HG03575 (cell line): ENCODE measurements around the gene AIG1.
"Not testable (repeated sequence)": the region's sequence is repeated elsewhere in the genome, so short reads cannot be mapped to it uniquely, and the experiment has no call there.

Source experiments
- ATAC-seq: cut with Tn5 transposase; IDR thresholded peaks from one replicate; pipeline ENCODE4 v1.9.1; 2021; ENCODE audit not compliant: unreplicated experiment, insufficient number of reproducible peaks, low FRiP score; ENCODE audit errors: extremely low read depth

AIG1 gene

GRCh38 chr6:143053856-143054255, 6.8 kb upstream of the AIG1 start:
- ATAC-seq = no peak

GRCh38 chr6:143054329-143054728, 6.4 kb upstream of the AIG1 start:
- ATAC-seq = no peak

- no peak for ATAC-seq
These were observed 5.5 kb upstream of the AIG1 start for GRCh38 chr6:143055213-143055612.

GRCh38 chr6:143055891-143056290, 4.8 kb upstream of the AIG1 start:
- no peak for ATAC-seq

- no peak for ATAC-seq
These were observed 1.7 kb upstream of the AIG1 start for GRCh38 chr6:143058987-143059386.

- no peak for ATAC-seq
These were observed 881 bp upstream of the AIG1 start for GRCh38 chr6:143059663-143060353.

GRCh38 chr6:143060354-143060805, 309 bp upstream of the AIG1 start:
- ATAC-seq = peak; percentile 41

GRCh38 chr6:143061597-143062385, 1.1 kb downstream of the AIG1 start:
- ATAC-seq = no peak

GRCh38 chr6:143062551-143062950, 1.9 kb downstream of the AIG1 start:
- ATAC-seq = no peak

- no peak for ATAC-seq
These were observed 2.9 kb downstream of the AIG1 start for GRCh38 chr6:143063631-143064030.

GRCh38 chr6:143064271-143064670, 3.6 kb downstream of the AIG1 start:
- no peak for ATAC-seq

- ATAC-seq = no peak
These were observed 4.4 kb downstream of the AIG1 start for GRCh38 chr6:143064951-143065683.

GRCh38 chr6:143068001-143068400, 7.3 kb downstream of the AIG1 start:
- no peak for ATAC-seq

- ATAC-seq = no peak
These were observed 13.4 kb downstream of the AIG1 start for GRCh38 chr6:143074101-143074500.

GRCh38 chr6:143074670-143075318, 14.1 kb downstream of the AIG1 start:
- no peak for ATAC-seq

- ATAC-seq = no peak
These were observed 18.0 kb downstream of the AIG1 start for GRCh38 chr6:143078468-143079324.

GRCh38 chr6:143079325-143079640, 18.6 kb downstream of the AIG1 start:
- no peak for ATAC-seq

GRCh38 chr6:143082274-143082673, 21.6 kb downstream of the AIG1 start:
- ATAC-seq = not testable (repeated sequence)

GRCh38 chr6:143084019-143084418, 23.3 kb downstream of the AIG1 start:
- ATAC-seq = not testable (repeated sequence)
